Measurements from ENCODE around the gene TOX2.

The TOX2 gene

GRCh38 chr20:44085616-44086434 lies 171.2 kb downstream of the TOX2 start:
- no peak for DNase-seq

DNA sequence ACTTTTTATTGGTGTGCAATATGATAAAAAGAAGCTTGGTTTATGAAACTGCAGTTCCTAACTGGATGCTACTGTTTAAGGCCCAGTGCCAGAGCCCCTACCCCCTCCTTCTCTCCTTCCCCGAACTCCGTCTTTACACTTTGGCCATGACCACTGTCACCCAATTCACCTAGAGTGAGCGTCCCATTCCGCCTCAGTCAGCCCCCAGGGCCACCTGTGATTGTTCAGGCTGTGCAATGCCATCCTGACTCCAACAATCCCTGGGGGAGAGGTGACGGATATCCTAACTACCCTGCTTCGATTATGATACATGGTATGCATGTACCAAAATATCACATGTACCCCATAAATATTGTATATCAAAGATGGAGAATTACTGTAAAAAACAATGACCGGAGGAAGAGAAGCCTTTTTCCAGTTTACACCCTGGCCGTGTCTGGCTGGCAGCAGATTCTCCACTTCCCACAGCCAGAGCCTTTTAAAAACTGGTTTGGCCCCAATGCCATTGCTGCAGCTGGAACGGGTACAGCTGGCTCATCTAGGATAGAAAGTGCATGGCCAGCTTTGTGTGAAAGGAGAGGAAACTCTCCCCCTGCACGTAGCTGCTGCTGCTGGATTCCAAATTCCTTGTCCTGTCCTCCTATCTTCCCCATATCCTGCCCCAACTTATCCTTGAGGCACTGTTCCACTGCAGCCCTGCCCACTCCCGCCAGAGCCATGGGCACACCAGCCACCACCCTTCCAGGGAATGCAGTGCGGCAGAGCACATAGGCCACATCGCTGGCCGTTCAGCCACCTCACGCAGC lies 172.6 kb downstream of the TOX2 start:
- no peak for DNase-seq

GRCh38 chr20:44087857-44088120 lies 173.1 kb downstream of the TOX2 start:
- DNase-seq: no peak

GRCh38 chr20:44089987-44090674 lies 175.5 kb downstream of the TOX2 start:
- DNase-seq: no peak

GRCh38 chr20:44091026-44091425 lies 176.4 kb downstream of the TOX2 start:
- no peak for DNase-seq

- no peak for DNase-seq
Observed at GRCh38 chr20:44092551-44093248, 178.0 kb downstream of the TOX2 start.

DNA sequence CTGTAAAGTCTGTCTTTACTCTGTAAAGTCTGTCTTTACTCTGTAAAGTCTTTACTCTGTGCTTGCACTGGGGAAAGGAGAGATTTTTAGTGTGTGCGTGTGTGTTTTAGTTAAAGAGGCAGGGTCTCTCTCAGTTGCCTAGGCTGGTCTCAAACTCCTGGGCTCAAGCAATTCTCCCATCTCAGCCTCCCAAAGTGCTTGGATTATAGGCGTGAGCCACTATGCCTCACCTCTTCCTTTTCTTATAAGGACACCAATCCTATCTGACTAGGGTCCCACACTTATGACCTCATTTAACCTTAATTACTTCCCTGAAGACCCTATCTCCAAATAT lies 178.6 kb downstream of the TOX2 start:
- DNase-seq: no peak

- no peak for DNase-seq
Observed at GRCh38 chr20:44095831-44096230, 181.2 kb downstream of the TOX2 start.

DNA sequence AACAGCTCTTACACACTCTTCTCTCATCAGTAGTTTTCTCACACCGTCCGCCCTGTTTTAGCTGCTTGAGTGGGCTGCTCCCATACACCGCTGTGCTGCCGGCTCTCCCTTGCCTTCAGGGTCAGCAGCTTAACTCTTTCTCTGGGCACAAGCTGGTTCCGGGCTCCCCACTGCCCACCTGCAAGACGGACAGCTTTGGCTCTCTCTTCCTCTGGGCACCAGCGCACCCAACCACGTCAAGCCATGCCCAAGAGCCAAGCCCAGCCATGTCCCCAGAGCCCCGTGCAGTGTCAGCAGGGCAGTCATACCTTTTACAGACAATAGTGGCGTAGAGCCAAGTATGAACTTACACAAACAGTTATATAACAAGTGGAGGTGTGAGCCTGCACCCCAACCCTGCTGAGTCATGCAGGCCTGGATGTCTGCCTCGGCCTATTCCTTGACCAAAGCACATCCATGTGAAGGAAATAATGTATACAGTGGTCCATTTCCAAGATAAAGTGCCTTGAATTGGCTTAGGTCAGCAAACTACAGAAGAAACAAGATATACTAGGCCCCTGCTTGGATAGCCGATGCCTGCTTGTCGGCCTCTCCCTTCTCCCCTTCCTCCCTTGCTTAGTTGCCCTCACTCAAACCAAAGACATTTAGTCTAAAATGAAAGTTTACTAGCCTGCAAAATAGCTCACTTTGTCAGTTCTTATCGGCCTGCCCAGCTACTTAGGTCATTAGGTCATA lies 183.0 kb downstream of the TOX2 start:
- DNase-seq: no peak

- no peak for DNase-seq
Observed at GRCh38 chr20:44098256-44098630, 183.6 kb downstream of the TOX2 start.

GRCh38 chr20:44098657-44099056 lies 184.0 kb downstream of the TOX2 start:
- no peak for DNase-seq

- DNase-seq: no peak
Observed at GRCh38 chr20:44099832-44100231, 185.2 kb downstream of the TOX2 start.

- DNase-seq: no peak
Observed at GRCh38 chr20:44102582-44102981, 187.9 kb downstream of the TOX2 start.

- no peak for DNase-seq
Observed at GRCh38 chr20:44104798-44105517, 190.3 kb downstream of the TOX2 start.

- no peak for DNase-seq
Observed at GRCh38 chr20:44106615-44107014, 192.0 kb downstream of the TOX2 start.

DNA sequence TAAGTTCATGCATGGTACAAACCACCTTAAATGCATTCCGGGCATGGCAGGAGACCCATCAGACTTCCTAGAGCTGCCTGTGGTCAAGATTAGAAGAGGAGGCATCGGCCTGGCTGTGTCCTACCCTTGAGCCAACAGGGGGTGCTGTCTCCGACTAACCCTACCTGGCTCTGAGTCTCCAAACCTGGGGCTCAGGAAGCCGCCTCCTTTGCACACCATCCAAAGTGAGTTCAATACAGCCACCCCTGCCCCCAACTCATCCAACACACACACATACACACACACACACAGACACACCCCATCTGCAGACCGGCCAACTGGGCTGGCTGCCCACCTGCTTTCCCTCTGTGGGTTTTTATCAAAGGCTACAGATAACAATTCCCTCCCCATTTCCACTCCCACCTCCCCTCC lies 195.3 kb downstream of the TOX2 start:
- DNase-seq: no peak

DNA sequence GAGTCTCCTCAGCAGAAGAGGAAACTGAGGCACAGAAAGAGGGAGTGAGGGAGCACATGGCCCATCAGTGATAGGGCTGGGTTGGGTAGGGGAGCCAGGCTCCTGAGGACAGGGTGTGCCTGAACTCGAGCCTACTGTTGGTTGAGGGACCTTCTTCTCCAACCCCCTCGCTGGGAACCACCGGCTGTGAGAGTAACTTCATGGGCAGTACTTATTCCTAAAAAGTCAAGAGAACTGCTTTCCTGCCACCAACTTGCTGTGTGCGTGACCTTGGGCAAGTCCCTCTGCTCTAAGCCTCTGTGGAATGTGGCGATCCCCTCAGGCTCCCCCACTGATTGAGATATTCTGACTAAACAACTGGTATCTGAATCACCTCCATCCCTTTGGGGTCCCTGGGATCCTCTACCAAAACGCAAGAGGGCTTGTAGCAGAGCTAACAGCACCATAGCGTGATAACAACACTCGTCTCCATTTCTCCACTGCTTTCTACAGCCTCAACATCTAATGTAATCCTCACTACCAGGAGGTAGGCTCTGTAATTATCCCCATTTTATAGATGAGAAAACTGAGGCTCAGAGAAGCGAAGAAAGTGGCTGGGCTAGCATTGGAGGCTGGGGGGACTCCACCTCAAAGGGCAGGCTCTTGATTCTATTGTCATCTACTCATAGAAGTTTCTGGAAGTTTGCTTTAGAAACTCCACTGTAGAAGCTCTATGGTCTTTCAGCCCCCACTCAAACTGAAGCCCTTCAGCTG lies 196.3 kb downstream of the TOX2 start:
- DNase-seq: no peak

DNA sequence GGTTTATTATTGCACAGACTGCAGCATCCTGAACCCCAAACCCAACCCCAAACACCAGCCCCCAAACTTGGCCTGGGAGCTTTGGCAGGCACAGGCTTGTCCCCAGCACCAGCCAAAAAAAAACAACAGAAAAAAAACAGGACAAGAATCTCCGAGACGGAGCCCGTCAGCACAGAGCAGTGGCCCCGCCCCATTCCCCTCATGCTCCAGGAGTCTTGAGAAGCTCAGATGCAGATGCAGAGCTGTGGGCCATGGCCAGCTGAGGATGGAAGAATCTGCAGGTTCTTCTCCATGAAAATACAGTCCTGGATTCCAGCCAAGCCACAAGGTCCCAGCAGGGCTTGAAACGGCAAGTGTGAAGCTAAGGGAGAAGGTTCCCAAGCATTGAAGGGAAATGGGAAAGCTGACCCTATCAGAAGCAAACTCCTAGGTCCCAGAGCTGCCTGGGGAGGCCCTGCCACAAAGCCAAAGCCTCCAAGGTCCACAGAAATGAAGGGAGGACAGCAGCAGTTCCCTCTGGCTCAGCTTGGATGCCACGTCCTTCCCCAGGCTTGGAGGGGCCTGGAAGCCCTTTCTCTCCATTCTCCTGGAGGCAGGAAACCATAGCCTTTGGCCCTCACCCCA lies 197.2 kb downstream of the TOX2 start:
- no peak for DNase-seq

DNA sequence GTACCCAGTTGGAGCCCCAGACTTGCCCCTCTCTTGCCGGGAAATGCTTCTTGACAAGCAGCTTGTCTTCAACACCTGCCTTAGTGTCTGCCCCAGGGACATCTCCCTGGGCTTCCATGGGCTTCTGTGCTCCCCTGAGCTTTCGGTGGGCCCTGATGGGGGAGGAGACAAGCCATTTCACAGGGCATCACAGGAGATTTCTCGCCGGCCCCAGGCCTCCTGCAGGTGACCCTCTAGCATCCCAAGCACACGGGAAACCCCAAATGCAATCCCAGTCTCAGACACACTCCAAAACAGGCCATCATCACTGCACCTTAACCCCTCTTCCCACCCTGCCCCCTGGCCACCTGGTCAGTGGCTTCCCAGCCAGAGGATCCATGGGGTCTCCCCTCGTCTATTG lies 197.8 kb downstream of the TOX2 start:
- no peak for DNase-seq

GRCh38 chr20:44112889-44113617 lies 198.4 kb downstream of the TOX2 start:
- no peak for DNase-seq

All from stimulated activated CD4-positive, alpha-beta T cell treated with anti-CD3 and anti-CD28 coated beads, Interleukin-4, amount 100 ng/mL, for 1 hour (primary cell).